H1 (cell line): ENCODE results near the gene RHOBTB1. TPM values are rescaled to one million over a fixed set of nuclear protein-coding genes. Genes with fewer than 3 reads are reported as not detected.

ENCODE experiments used
- CTCF ChIA-PET: fragments of 300-600 bp; sonication (Branson Sonifier 250); formaldehyde crosslinking; loops from one replicate; lab custom pipeline; 2021; ENCODE audit not compliant: partially characterized antibody; lab: Charles Lee
- POLR2A ChIA-PET: fragments of 300-600 bp; sonication (Branson Sonifier 250); formaldehyde crosslinking; loops from one replicate; lab custom pipeline; 2021; ENCODE audit warnings: inconsistent platforms; ENCODE audit not compliant: partially characterized antibody; lab: Charles Lee
- DNase-seq, 2 experiments: peaks; one replicate each; pipeline versions ENCODE4 v3.0.0 to v3.0.0-alpha.2; 2010 to 2022; ENCODE audit warnings: low spot score in 2 of 2, low read depth in 1 of 2, mixed read lengths in 1 of 2
- FAIRE-seq: peaks from 2 replicates; lab custom pipeline; 2011; peaks lifted over from hg19 to GRCh38; lab: Jason Lieb, UNC
- H2AFZ ChIP-seq: 2 replicates; pipeline ENCODE4 v1.8.1; 2012; ENCODE audit warnings: low read length, inconsistent platforms
- H2AK5ac ChIP-seq: 2 replicates; pipeline ENCODE4 v1.6.1; 2013; ENCODE audit warnings: low read depth, low read length
- H2BK120ac ChIP-seq: replicated peaks from 2 replicates; pipeline ENCODE3; 2013; ENCODE audit warnings: low read depth, low read length, inconsistent platforms
- H2BK12ac ChIP-seq: 2 replicates; pipeline ENCODE4 v1.6.1; 2013; ENCODE audit warnings: low read depth, low read length
- H2BK15ac ChIP-seq: 2 replicates; pipeline ENCODE4 v1.6.1; 2013; ENCODE audit warnings: low read length
- H2BK20ac ChIP-seq: 2 replicates; pipeline ENCODE4 v1.6.1; 2013; ENCODE audit warnings: low read length
- H2BK5ac ChIP-seq: 2 replicates; pipeline ENCODE4 v1.6.1; 2013; ENCODE audit warnings: low read depth, low read length
- H3K14ac ChIP-seq: 2 replicates; pipeline ENCODE4 v1.6.1; 2013; ENCODE audit warnings: inconsistent platforms; ENCODE audit not compliant: insufficient read length
- H3K18ac ChIP-seq: 2 replicates; pipeline ENCODE4 v1.6.1; 2013; ENCODE audit warnings: low read length; ENCODE audit errors: extremely low read depth
- H3K23ac ChIP-seq: 2 replicates; pipeline ENCODE4 v1.6.1; 2013; ENCODE audit warnings: inconsistent platforms; ENCODE audit not compliant: insufficient read length
- H3K23me2 ChIP-seq: 2 replicates; pipeline ENCODE4 v1.6.1; 2013; ENCODE audit warnings: low read depth, low read length
- H3K27ac ChIP-seq: 2 replicates; pipeline ENCODE4 v1.6.1; 2011; ENCODE audit warnings: low read depth, low read length, inconsistent platforms
- H3K27me3 ChIP-seq, 4 experiments: replicated peaks in 1 of 4; 1 replicate in 1 of 4; 2 replicates in 3 of 4; pipeline versions ENCODE4 v1.6.1 to v1.8.1; 2011 to 2013; ENCODE audit warnings: low read length in 3 of 4, mild to moderate bottlenecking in 3 of 4, inconsistent platforms in 2 of 4, mixed read lengths in 2 of 4, moderate library complexity in 1 of 4; ENCODE audit not compliant: control insufficient read depth in 3 of 4, insufficient read depth in 3 of 4; ENCODE audit errors: extremely low read depth in 1 of 4
- H3K36me3 ChIP-seq, 4 experiments: 2 replicates each; pipeline versions ENCODE4 v1.6.1 to v1.8.1; 2011 to 2013; ENCODE audit warnings: mild to moderate bottlenecking in 4 of 4, low read length in 3 of 4, moderate library complexity in 2 of 4, control low read depth in 1 of 4, inconsistent platforms in 1 of 4; ENCODE audit not compliant: insufficient read depth in 4 of 4, control insufficient read depth in 2 of 4
- H3K4ac ChIP-seq: replicated peaks from 2 replicates; pipeline ENCODE3; 2013; ENCODE audit warnings: low read length, low read depth, mixed read lengths, inconsistent platforms; ENCODE audit not compliant: insufficient read length
- H3K4me1 ChIP-seq, 4 experiments: replicated peaks in 1 of 4; 1 replicate in 1 of 4; 2 replicates in 3 of 4; pipeline versions ENCODE4 v1.6.1 to v1.8.1; 2011 to 2013; ENCODE audit warnings: low read length in 3 of 4, inconsistent platforms in 2 of 4, mixed read lengths in 1 of 4; ENCODE audit not compliant: insufficient read depth in 4 of 4, control insufficient read depth in 3 of 4
- H3K4me2 ChIP-seq, 2 experiments: 2 replicates each; pipeline versions ENCODE4 v1.6.1 to v1.8.1; 2011 to 2013; ENCODE audit warnings: low read depth in 2 of 2, low read length in 2 of 2, control low read depth in 1 of 2, inconsistent platforms in 1 of 2, mild to moderate bottlenecking in 1 of 2; ENCODE audit not compliant: insufficient read depth in 1 of 2
- H3K4me3 ChIP-seq, 4 experiments: fragments of 200-600, 300-600 bp in 1 of 4; sonication (generic), shearing (Covaris generic), sonication (Bioruptor Twin) in 1 of 4; 2 replicates each; pipeline versions ENCODE4 v1.5.1 to v1.8.1; 2011 to 2016; ENCODE audit warnings: low read length in 4 of 4, low read depth in 3 of 4, control low read depth in 2 of 4, inconsistent platforms in 2 of 4, mild to moderate bottlenecking in 2 of 4, mixed read lengths in 1 of 4, moderate library complexity in 1 of 4; ENCODE audit not compliant: insufficient read depth in 2 of 4; ENCODE audit errors: extremely low read depth in 1 of 4
- H3K56ac ChIP-seq: replicated peaks from 2 replicates; pipeline ENCODE3; 2013; ENCODE audit warnings: low read depth, mild to moderate bottlenecking, mixed read lengths, low read length, inconsistent platforms; ENCODE audit not compliant: insufficient read length
- H3K79me1 ChIP-seq: 2 replicates; pipeline ENCODE4 v1.6.1; 2013; ENCODE audit warnings: low read depth, low read length, control low read depth
- H3K79me2 ChIP-seq, 2 experiments: 2 replicates each; pipeline versions ENCODE4 v1.6.1 to v1.8.1; 2012 to 2013; ENCODE audit warnings: low read length in 2 of 2, mild to moderate bottlenecking in 2 of 2, inconsistent platforms in 1 of 2; ENCODE audit not compliant: insufficient read depth in 2 of 2, control insufficient read depth in 1 of 2
- H3K9ac ChIP-seq, 4 experiments: replicated peaks in 1 of 4; 1 replicate in 1 of 4; 2 replicates in 3 of 4; pipeline versions ENCODE4 v1.6.1 to v1.8.1; 2011 to 2013; ENCODE audit warnings: low read depth in 3 of 4, low read length in 3 of 4, control low read depth in 2 of 4, mild to moderate bottlenecking in 2 of 4, moderate library complexity in 2 of 4, inconsistent platforms in 1 of 4; ENCODE audit errors: extremely low read depth in 1 of 4
- H3K9me3 ChIP-seq, 2 experiments: 2 replicates each; pipeline versions ENCODE4 v1.6.1 to v1.8.1; 2012 to 2013; ENCODE audit warnings: mild to moderate bottlenecking in 2 of 2, moderate library complexity in 2 of 2, control low read depth in 1 of 2, inconsistent platforms in 1 of 2, low read depth in 1 of 2, low read length in 1 of 2, mixed read lengths in 1 of 2; ENCODE audit not compliant: insufficient read depth in 2 of 2
- H4K20me1 ChIP-seq, 2 experiments: replicated peaks in 1 of 2; 2 replicates each; pipeline versions ENCODE3 to v1.8.1; 2011 to 2013; ENCODE audit warnings: inconsistent platforms in 2 of 2, low read length in 2 of 2, mild to moderate bottlenecking in 1 of 2; ENCODE audit not compliant: insufficient read depth in 2 of 2, control insufficient read depth in 1 of 2
- H4K5ac ChIP-seq: 2 replicates; pipeline ENCODE4 v1.6.1; 2013; ENCODE audit warnings: low read length, low read depth, mixed read lengths, inconsistent platforms; ENCODE audit not compliant: insufficient read length
- H4K8ac ChIP-seq: 2 replicates; pipeline ENCODE4 v1.8.0; 2013; ENCODE audit warnings: mild to moderate bottlenecking, moderate library complexity, low read length, inconsistent platforms; ENCODE audit not compliant: insufficient read depth; ENCODE audit errors: extremely low read depth
- H4K91ac ChIP-seq: replicated peaks from 2 replicates; pipeline ENCODE3; 2013; ENCODE audit warnings: low read length, mixed read lengths, inconsistent platforms; ENCODE audit not compliant: insufficient read length
- CEBPB ChIP-seq: IDR thresholded peaks from 2 replicates; pipeline ENCODE4 v1.6.1; 2012; ENCODE audit warnings: low read depth, low read length
- CREB1 ChIP-seq: IDR thresholded peaks from 2 replicates; pipeline ENCODE4 v1.6.1; 2012; ENCODE audit warnings: inconsistent platforms
- EGR1 ChIP-seq: IDR thresholded peaks from 2 replicates; pipeline ENCODE4 v1.6.1; 2011; ENCODE audit warnings: low read depth, low read length, borderline replicate concordance
- KDM4A ChIP-seq: IDR thresholded peaks from one replicate; pipeline ENCODE4 v1.7.1; 2012; ENCODE audit warnings: low read depth, mild to moderate bottlenecking, moderate library complexity, low read length, inconsistent platforms; ENCODE audit not compliant: severe bottlenecking
- KDM5A ChIP-seq: fragments of 200-600 bp; IDR thresholded peaks from 2 replicates; pipeline ENCODE4 v1.7.1; 2012; ENCODE audit warnings: mild to moderate bottlenecking, low read length, inconsistent platforms, mixed read lengths
- RXRA ChIP-seq: IDR thresholded peaks from 2 replicates; pipeline ENCODE4 v1.6.1; 2011; ENCODE audit warnings: low read depth, mild to moderate bottlenecking, low read length, moderate library complexity; ENCODE audit not compliant: insufficient read depth
- SAP30 ChIP-seq: fragments of 300-600 bp; sonication (generic); IDR thresholded peaks from 2 replicates; pipeline ENCODE4 v1.7.1; 2012; ENCODE audit warnings: low read length, moderate library complexity, mild to moderate bottlenecking, inconsistent platforms; ENCODE audit not compliant: insufficient read depth, insufficient replicate concordance
- SIN3A ChIP-seq, 2 experiments: IDR thresholded peaks in 1 of 2; conservative IDR thresholded peaks in 1 of 2; 2 replicates each; pipeline ENCODE4 v1.6.1; 2011 to 2012; ENCODE audit warnings: low read length in 2 of 2, improper control_type of control experiment in 1 of 2, low read depth in 1 of 2, mild to moderate bottlenecking in 1 of 2
- SP2 ChIP-seq: IDR thresholded peaks from 2 replicates; pipeline ENCODE4 v1.6.1; 2012; ENCODE audit warnings: mild to moderate bottlenecking, low read length, inconsistent platforms
- WGBS, 2 experiments: shearing (Covaris generic) in 1 of 2; methylation state at CpG; one replicate each; pipeline versions ENCODE4 v1.1.6 to v1.1.7; 2013 to 2015; ENCODE audit warnings: low lambda C conversion rate in 2 of 2, mixed read lengths in 2 of 2, inconsistent platforms in 1 of 2, low coverage in 1 of 2, missing lambda C conversion rate in 1 of 2; ENCODE audit not compliant: insufficient replicate concordance in 2 of 2, insufficient coverage in 1 of 2, insufficient read length in 1 of 2; ENCODE audit errors: extremely low coverage in 1 of 2, missing lambda C conversion rate in 1 of 2; 5-methylcytosine and 5-hydroxymethylcytosine counted together
- polyA plus RNA-seq, 7 experiments: library from polyadenylated mRNA; depleted of rRNA in 3 of 7; stranded (reverse) in 5 of 7; unstranded in 2 of 7; fragments of >200 nt in 5 of 7; fragments of 200-250 nt in 2 of 7; gene quantifications; 1 replicate in 5 of 7; 2 replicates in 1 of 7; 4 replicates in 1 of 7; pipeline versions ENCODE4 v1.2.1 to v1.2.3, GENCODE V29; 2011 to 2013; ENCODE audit warnings: missing spikeins in 2 of 7, mixed read lengths in 2 of 7
- total RNA-seq: library from RNA; stranded (reverse); fragmentation: NEBNext Ultra II Directional; extraction: Animal tissue kit (Norgen Biotek cat#: 25700); gene quantifications from 2 replicates; pipeline ENCODE4 v1.2.1, GENCODE V29; 2021

Gene RHOBTB1
- total and polyA plus RNA-seq, 2 of the 8 experiments (the other 6 are each of a cell fraction or from before 2014, with no cell fraction given) = 6.1 to 7.4 TPM

DNA sequence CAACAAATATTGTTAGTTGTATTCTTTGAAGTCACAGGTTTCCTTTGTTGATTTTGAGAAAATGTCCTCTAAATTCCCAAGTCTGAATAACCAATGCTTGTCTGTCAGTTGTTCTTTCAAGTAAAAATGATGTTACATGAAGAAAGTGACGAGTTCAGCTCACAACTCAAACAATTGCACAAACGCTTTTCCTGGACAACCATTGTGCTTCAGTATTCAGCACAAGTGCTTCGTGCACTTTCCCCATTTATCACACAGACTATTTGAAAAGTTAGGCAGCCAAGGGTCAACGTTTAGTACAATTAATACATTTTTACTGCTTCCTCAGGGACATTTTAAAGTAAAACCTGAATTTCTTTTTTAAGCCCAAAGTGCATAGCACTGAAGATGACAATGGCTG, 121.2 kb downstream of the RHOBTB1 start:
- Histone ChIP-seq H3K27ac (no peak overlapping the region), H2BK20ac (no peak overlapping the region), H3K56ac (no peak overlapping the region), H2BK120ac (no peak overlapping the region), H3K79me1 (no peaks in the 10 kb centered on the region), H4K20me1 (no peaks in the 10 kb centered on the region), H3K4me1 (peaks cover 0 to 3% (median 0%) of the 10 kb centered on the region in 4 experiments; a peak in 1 of 7 replicates), H3K4ac (no peak overlapping the region), H4K91ac (no peak overlapping the region), H2BK15ac (no peak overlapping the region), H4K5ac (no peak overlapping the region), H3K36me3 (no peaks in the 10 kb centered on the region), H2AK5ac (no peak overlapping the region), H3K18ac (no peak overlapping the region), H3K27me3 (no peaks in the 10 kb centered on the region), H3K4me2 (no peak overlapping the region), H3K23ac (no peak overlapping the region), H3K4me3 (no peak overlapping the region), H2BK5ac (no peak overlapping the region), H2AFZ (no peak overlapping the region), H3K9ac (no peak overlapping the region), H3K9me3 (no peaks in the 10 kb centered on the region), H4K8ac (no peak overlapping the region), H2BK12ac (no peak overlapping the region), H3K79me2 (no peaks in the 10 kb centered on the region), H3K14ac (no peak overlapping the region), H3K23me2 (no peaks in the 10 kb centered on the region)
- FAIRE-seq = no peak
- no peak for TF ChIP-seq CREB1
- TF ChIP-seq KDM5A = no peak
- TF ChIP-seq SAP30 = no peak
- TF ChIP-seq CEBPB = no peak
- no peak for TF ChIP-seq EGR1
- TF ChIP-seq KDM4A = no peak
- no peak for TF ChIP-seq SP2
- no peak for TF ChIP-seq SIN3A (conservative IDR thresholded peaks at IDR 0.05 in 1 of 2, IDR thresholded peaks at IDR 0.05 in 1 of 2; ENCODE audit: low read depth in 1 of 2, low read length in 2 of 2)
- no peak for TF ChIP-seq RXRA
- no peak for DNase-seq
- POLR2A ChIA-PET = no interaction called here
- 83% methylated on average over 4 of the region's 4 CpGs; no CpG with 5 or more reads in 1 of the 2 experiments for WGBS, 2 experiments
- CTCF ChIA-PET = interaction anchor here (1.1 to 1.3 kb wide), 2 partner anchors 73 to 317 kb away, joined by 3 read pairs; no protein-coding TSS in a partner anchor
